Fibroblast of lung (primary cell): Measurements from ENCODE around the gene ATP13A1. TPM values are rescaled to one million over a fixed set of nuclear protein-coding genes. Genes with fewer than 3 reads are reported as not detected.

Experiments used
- DNase-seq, 2 donors: peaks; one replicate each; pipeline versions ENCODE4 v3.0.0 to v3.0.0-alpha.2; 2010; ENCODE audit warnings: low read depth in 2 of 2
- H2AFZ ChIP-seq: 2 replicates; pipeline ENCODE4 v1.5.1; 2012; ENCODE audit warnings: low read length, control low read depth, inconsistent platforms
- H3K27ac ChIP-seq: 2 replicates; pipeline ENCODE4 v1.5.1; 2011; ENCODE audit warnings: low read length, control low read depth; ENCODE audit not compliant: insufficient read depth
- H3K27me3 ChIP-seq: 2 replicates; pipeline ENCODE4 v1.5.1; 2011; ENCODE audit warnings: mild to moderate bottlenecking, low read length; ENCODE audit not compliant: control insufficient read depth, insufficient read depth
- H3K36me3 ChIP-seq: 2 replicates; pipeline ENCODE4 v1.5.1; 2011; ENCODE audit warnings: low read length; ENCODE audit not compliant: control insufficient read depth, insufficient read depth
- H3K4me1 ChIP-seq: 2 replicates; pipeline ENCODE4 v1.5.1; 2011; ENCODE audit warnings: low read length; ENCODE audit not compliant: control insufficient read depth, insufficient read depth; ENCODE audit errors: extremely low read depth
- H3K4me2 ChIP-seq: 2 replicates; pipeline ENCODE4 v1.5.1; 2011; ENCODE audit warnings: low read length, control low read depth; ENCODE audit not compliant: insufficient read depth; ENCODE audit errors: extremely low read depth
- H3K4me3 ChIP-seq, 4 experiments: fragments of 200-600 bp in 1 of 4; sonication (generic) in 1 of 4; replicated peaks in 1 of 4; 2 replicates each; pipeline ENCODE4 v1.5.1; 2011 to 2016; ENCODE audit warnings: low read length in 4 of 4, low read depth in 3 of 4, mild to moderate bottlenecking in 3 of 4, control low read depth in 2 of 4, inconsistent platforms in 1 of 4, mixed read lengths in 1 of 4; ENCODE audit not compliant: insufficient read depth in 1 of 4; ENCODE audit errors: control extremely low read depth in 1 of 4
- H3K79me2 ChIP-seq: 2 replicates; pipeline ENCODE4 v1.5.1; 2012; ENCODE audit warnings: mild to moderate bottlenecking, low read length, inconsistent platforms; ENCODE audit not compliant: control insufficient read depth, insufficient read depth
- H3K9ac ChIP-seq: 2 replicates; pipeline ENCODE4 v1.5.1; 2011; ENCODE audit warnings: mild to moderate bottlenecking, low read length, control low read depth; ENCODE audit not compliant: insufficient read depth
- H3K9me3 ChIP-seq: 2 replicates; pipeline ENCODE4 v1.5.1; 2012; ENCODE audit warnings: low read depth, low read length; ENCODE audit not compliant: control insufficient read depth, insufficient read depth
- H4K20me1 ChIP-seq: 2 replicates; pipeline ENCODE4 v1.5.1; 2011; ENCODE audit warnings: low read length; ENCODE audit not compliant: control insufficient read depth, insufficient read depth; ENCODE audit errors: extremely low read depth
- CTCF ChIP-seq, 2 donors: IDR thresholded peaks in 1 of 2; conservative IDR thresholded peaks in 1 of 2; 1 replicate in 1 of 2; 2 replicates in 1 of 2; pipeline ENCODE4 v1.5.1; 2011 to 2012; ENCODE audit warnings: low read length in 2 of 2, control low read depth in 1 of 2, inconsistent platforms in 1 of 2, low read depth in 1 of 2, mild to moderate bottlenecking in 1 of 2
- EZH2 ChIP-seq: IDR thresholded peaks from 2 replicates; pipeline ENCODE4 v1.5.1; 2012; ENCODE audit warnings: low read length, control low read depth, mild to moderate bottlenecking; ENCODE audit errors: missing control alignments
- polyA plus RNA-seq, 2 donors: library from polyadenylated mRNA; depleted of rRNA in 1 of 2; stranded (reverse) in 1 of 2; unstranded in 1 of 2; fragments of >200 nt; gene quantifications; 2 replicates each; pipeline ENCODE4 v1.2.1, GENCODE V29; 2011 to 2012; ENCODE audit warnings: missing spikeins in 1 of 2
- total RNA-seq: library from RNA; depleted of rRNA; stranded (reverse); fragments of >200 nt; gene quantifications from 2 replicates; pipeline ENCODE4 v1.2.1, GENCODE V29; 2014

The ATP13A1 gene
- total and polyA plus RNA-seq, 2 donors (not counting 1 experiment from before 2014, with no cell fraction given) = 8.5 to 25.4 TPM

- Histone ChIP-seq H3K4me3 (no peak overlapping the region), H3K4me1 (no peaks in the 10 kb centered on the region), H3K27me3 (no peaks in the 10 kb centered on the region), H3K79me2 (no peaks in the 10 kb centered on the region), H3K36me3 (peaks cover 53% of the 10 kb centered on the region), H3K4me2 (no peak overlapping the region), H3K27ac (no peak overlapping the region), H2AFZ (no peak overlapping the region), H3K9me3 (no peaks in the 10 kb centered on the region), H4K20me1 (no peaks in the 10 kb centered on the region), H3K9ac (no peak overlapping the region)
- DNase-seq = no peak
- no peak for TF ChIP-seq EZH2
- TF ChIP-seq CTCF (conservative IDR thresholded peaks at IDR 0.05 in 1 of 2, IDR thresholded peaks at IDR 0.05 in 1 of 2; ENCODE audit: low read depth in 1 of 2, low read length in 2 of 2) = no peak
These were observed 12.4 kb downstream of the ATP13A1 start for GRCh38 chr19:19651076-19651475.

- H3K4me2 ChIP-seq = no peak overlapping the region
- H3K4me1 ChIP-seq = no peaks in the 10 kb centered on the region
- no peaks in the 10 kb centered on the region for H3K79me2 ChIP-seq
- TF ChIP-seq EZH2 (no peak), CTCF (conservative IDR thresholded peaks at IDR 0.05 in 1 of 2, IDR thresholded peaks at IDR 0.05 in 1 of 2; ENCODE audit: low read depth in 1 of 2, low read length in 2 of 2) (no peak)
- H2AFZ ChIP-seq = no peak overlapping the region
- H3K4me3 ChIP-seq = no peak overlapping the region
- peaks cover 52% of the 10 kb centered on the region for H3K36me3 ChIP-seq
- H3K9ac ChIP-seq = no peak overlapping the region
- DNase-seq = no peak
- H4K20me1 ChIP-seq = no peaks in the 10 kb centered on the region
- no peaks in the 10 kb centered on the region for H3K9me3 ChIP-seq
- H3K27me3 ChIP-seq = no peaks in the 10 kb centered on the region
- H3K27ac ChIP-seq = no peak overlapping the region
These were observed 13.1 kb downstream of the ATP13A1 start for GRCh38 chr19:19650331-19650730.

- H3K27me3 ChIP-seq = no peaks in the 10 kb centered on the region
- H3K9ac ChIP-seq = no peak overlapping the region
- no peak for TF ChIP-seq EZH2
- no peak for TF ChIP-seq CTCF (conservative IDR thresholded peaks at IDR 0.05 in 1 of 2, IDR thresholded peaks at IDR 0.05 in 1 of 2; ENCODE audit: low read depth in 1 of 2, low read length in 2 of 2)
- peaks cover 51% of the 10 kb centered on the region for H3K36me3 ChIP-seq
- no peak for DNase-seq
- H3K4me1 ChIP-seq = no peaks in the 10 kb centered on the region
- no peak overlapping the region for H3K4me2 ChIP-seq
- no peaks in the 10 kb centered on the region for H3K9me3 ChIP-seq
- no peaks in the 10 kb centered on the region for H3K79me2 ChIP-seq
- no peak overlapping the region for H3K4me3 ChIP-seq
- no peaks in the 10 kb centered on the region for H4K20me1 ChIP-seq
- no peak overlapping the region for H3K27ac ChIP-seq
- no peak overlapping the region for H2AFZ ChIP-seq
These were observed 13.9 kb downstream of the ATP13A1 start for GRCh38 chr19:19649580-19649995.
